ENCODE results near the gene GNG12.

GRCh38 chr1:67860776-67861175, 27.5 kb upstream of the GNG12 start:
- TF ChIP-seq EP300 (IDR thresholded peaks at IDR 0.05) (no peak), CTCF (IDR thresholded peaks at IDR 0.05) (no peak)
